ES-I3 (cell line): ENCODE results near the gene ZNF48.

ENCODE experiments used
- H3K36me3 ChIP-seq: 2 replicates; pipeline ENCODE4 v1.6.1; 2013; ENCODE audit warnings: mild to moderate bottlenecking, low read length, control low read depth, moderate library complexity; ENCODE audit not compliant: insufficient read depth
- H3K4me1 ChIP-seq: 2 replicates; pipeline ENCODE4 v1.6.1; 2013; ENCODE audit warnings: mild to moderate bottlenecking, control low read depth, low read length; ENCODE audit not compliant: insufficient read depth
- H3K9ac ChIP-seq: 2 replicates; pipeline ENCODE4 v1.6.1; 2013; ENCODE audit warnings: low read depth, mild to moderate bottlenecking, low read length, moderate library complexity
- H3K9me3 ChIP-seq: 2 replicates; pipeline ENCODE4 v1.6.1; 2013; ENCODE audit warnings: mild to moderate bottlenecking, low read length, moderate library complexity; ENCODE audit not compliant: control insufficient read depth, insufficient read depth

Gene ZNF48

GRCh38 chr16:30369091-30369937 is 25.9 kb upstream of the ZNF48 start:
- H3K4me1 ChIP-seq: peaks cover 8% of the 10 kb centered on the region; the same call in 1 of the 2 replicates
- H3K36me3 ChIP-seq: no peaks in the 10 kb centered on the region; the same call in 1 of the 2 replicates
- no peaks in the 10 kb centered on the region for H3K9me3 ChIP-seq
- peak overlapping the region; percentile 58 for H3K9ac ChIP-seq

GRCh38 chr16:30369938-30370455 is 25.2 kb upstream of the ZNF48 start:
- Histone ChIP-seq H3K9ac (peak overlapping the region; percentile 58; the same call in 1 of the 2 replicates), H3K4me1 (peaks cover 8% of the 10 kb centered on the region; the same call in 1 of the 2 replicates), H3K9me3 (no peaks in the 10 kb centered on the region), H3K36me3 (no peaks in the 10 kb centered on the region; the same call in 1 of the 2 replicates)

- Histone ChIP-seq H3K9me3 (no peaks in the 10 kb centered on the region), H3K36me3 (no peaks in the 10 kb centered on the region; the same call in 1 of the 2 replicates), H3K4me1 (peaks cover 8% of the 10 kb centered on the region; the same call in 1 of the 2 replicates), H3K9ac (peak within 1 kb of the TSS; percentile 58; the same call in 1 of the 2 replicates)
These were observed 24.6 kb upstream of the ZNF48 start, which contains the start of gene TBC1D10B for GRCh38 chr16:30370456-30371247. Gene TBC1D10B (minus strand): TSS chr16:30370494. CDS start chr16:30370183, 311 bp downstream.

- Histone ChIP-seq H3K4me1 (peaks cover 8% of the 10 kb centered on the region; the same call in 1 of the 2 replicates), H3K9ac (peak overlapping the region; percentile 42), H3K9me3 (no peaks in the 10 kb centered on the region)
These were observed 23.9 kb upstream of the ZNF48 start for GRCh38 chr16:30371248-30371816.

GRCh38 chr16:30372038-30372712 is 23.0 kb upstream of the ZNF48 start:
- H3K4me1 ChIP-seq: peaks cover 8% of the 10 kb centered on the region; the same call in 1 of the 2 replicates
- H3K9ac ChIP-seq: no peak overlapping the region
- H3K9me3 ChIP-seq: no peaks in the 10 kb centered on the region
- no peaks in the 10 kb centered on the region for H3K36me3 ChIP-seq

More at GRCh38 chr16:30371248-30371816, 23.9 kb upstream of the ZNF48 start:
- no peaks in the 10 kb centered on the region; the same call in 1 of the 2 replicates for H3K36me3 ChIP-seq

- no peak overlapping the region for H3K9ac ChIP-seq
These were observed 22.5 kb upstream of the ZNF48 start for GRCh38 chr16:30372725-30373124.

GRCh38 chr16:30374538-30374937 is 20.7 kb upstream of the ZNF48 start, which contains the start of gene MYL11:
Gene MYL11 (plus strand): TSS chr16:30374802. CDS start chr16:30374858, 56 bp downstream.
- no peaks in the 10 kb centered on the region for H3K9me3 ChIP-seq
- H3K4me1 ChIP-seq: peaks cover 4% of the 10 kb centered on the region; the same call in 1 of the 2 replicates
- no peak within 1 kb of the TSS for H3K9ac ChIP-seq
- no peaks in the 10 kb centered on the region for H3K36me3 ChIP-seq

More at GRCh38 chr16:30372725-30373124, 22.5 kb upstream of the ZNF48 start:
- peaks cover 6% of the 10 kb centered on the region; the same call in 1 of the 2 replicates for H3K4me1 ChIP-seq
- H3K36me3 ChIP-seq: no peaks in the 10 kb centered on the region
- no peaks in the 10 kb centered on the region for H3K9me3 ChIP-seq

- Histone ChIP-seq H3K36me3 (no peaks in the 10 kb centered on the region), H3K4me1 (peaks cover 4% of the 10 kb centered on the region; the same call in 1 of the 2 replicates), H3K9ac (no peak overlapping the region), H3K9me3 (no peaks in the 10 kb centered on the region)
These were observed 19.4 kb upstream of the ZNF48 start for GRCh38 chr16:30375864-30376263.

- Histone ChIP-seq H3K9me3 (no peaks in the 10 kb centered on the region), H3K4me1 (peaks cover 5% of the 10 kb centered on the region), H3K36me3 (no peaks in the 10 kb centered on the region), H3K9ac (no peak overlapping the region)
These were observed 18.7 kb upstream of the ZNF48 start for GRCh38 chr16:30376461-30376902.

GRCh38 chr16:30377050-30377811 is 18.0 kb upstream of the ZNF48 start:
- Histone ChIP-seq H3K9me3 (no peaks in the 10 kb centered on the region), H3K4me1 (peaks cover 7% of the 10 kb centered on the region), H3K36me3 (no peaks in the 10 kb centered on the region), H3K9ac (peak overlapping the region; percentile 96)

- Histone ChIP-seq H3K36me3 (no peaks in the 10 kb centered on the region), H3K4me1 (peaks cover 7% of the 10 kb centered on the region), H3K9me3 (no peaks in the 10 kb centered on the region), H3K9ac (peak overlapping the region; percentile 96)
These were observed 17.4 kb upstream of the ZNF48 start for GRCh38 chr16:30377812-30378235.

GRCh38 chr16:30378236-30379157 is 16.7 kb upstream of the ZNF48 start:
- Histone ChIP-seq H3K4me1 (peaks cover 7% of the 10 kb centered on the region), H3K9me3 (no peaks in the 10 kb centered on the region), H3K9ac (peak overlapping the region; percentile 96), H3K36me3 (no peaks in the 10 kb centered on the region)
